ENCODE measurements around the gene SLC49A4.

The SLC49A4 gene

DNA sequence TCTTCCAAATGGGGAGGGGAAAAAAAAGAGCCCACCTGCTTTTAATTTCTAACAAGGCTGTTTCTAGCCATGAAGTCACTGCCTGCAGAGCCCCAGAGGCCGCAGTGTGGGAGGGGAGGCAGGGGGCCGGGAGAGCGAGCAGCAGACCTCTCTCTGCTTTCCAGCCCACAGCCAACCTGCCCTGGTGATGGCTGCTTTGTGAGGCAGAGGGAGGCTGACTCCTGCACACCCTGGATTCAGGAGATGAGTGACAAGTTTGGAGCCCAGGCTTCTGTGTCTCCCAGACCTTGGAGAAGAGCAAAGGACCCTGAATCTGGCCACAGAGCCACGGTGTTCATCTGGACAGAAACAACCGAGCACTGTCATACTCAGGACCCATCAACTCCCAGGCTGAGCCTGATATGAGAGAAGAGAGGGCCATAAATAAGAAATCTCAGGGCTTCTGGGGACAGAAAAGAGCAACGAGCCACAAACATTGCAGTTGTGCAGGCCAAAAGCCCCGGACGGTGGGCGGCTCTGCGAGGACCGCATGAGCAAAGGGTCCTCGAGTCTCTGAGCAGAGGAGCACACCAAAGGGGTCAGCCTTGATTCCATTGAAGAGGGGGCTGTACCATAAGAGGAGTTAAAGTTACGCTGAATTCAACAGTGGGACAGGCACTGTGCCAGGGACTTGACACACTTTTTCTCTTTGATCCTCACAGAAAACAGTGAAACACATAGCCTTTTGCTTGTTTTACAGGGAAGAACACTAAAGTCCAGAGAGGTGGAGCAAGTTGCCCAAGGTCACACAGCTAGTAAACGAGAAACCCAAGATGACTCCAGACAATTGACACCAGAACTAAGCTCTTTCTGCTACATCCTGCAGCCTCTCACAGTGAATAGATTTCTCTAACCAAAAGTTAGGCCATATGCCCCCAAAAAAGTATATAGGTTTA lies 135.5 kb downstream of the SLC49A4 start:
- DNase-seq: no peak

Data from NCI-H2107 (cell line).